DND-41 (cell line): Measurements from ENCODE around the gene GDI1.

ENCODE experiments used
- ATAC-seq: fragments of 200-7000 bp; cut with Tn5 transposase; 3 replicates; pipeline ENCODE4 v1.9.1; 2021; ENCODE audit warnings: low read depth; ENCODE audit not compliant: insufficient read depth
- DNase-seq: peaks from one replicate; pipeline ENCODE4 v3.0.0-alpha.2; 2020
- H2AFZ ChIP-seq: 2 replicates; pipeline ENCODE4 v1.6.0; 2012; ENCODE audit warnings: low read depth, low read length
- H3K27ac ChIP-seq: 2 replicates; pipeline ENCODE4 v1.5.1; 2012; ENCODE audit warnings: low read length, inconsistent platforms
- H3K27me3 ChIP-seq: fragments of 200-600 bp; sonication (generic); 2 replicates; pipeline ENCODE4 v1.6.0; 2012; ENCODE audit warnings: low read length, mild to moderate bottlenecking, inconsistent platforms; ENCODE audit not compliant: insufficient read depth, poor library complexity
- H3K36me3 ChIP-seq: 2 replicates; pipeline ENCODE4 v1.5.1; 2012; ENCODE audit warnings: low read length, inconsistent platforms; ENCODE audit not compliant: insufficient read depth
- H3K4me1 ChIP-seq: 2 replicates; pipeline ENCODE4 v1.5.1; 2012; ENCODE audit warnings: mild to moderate bottlenecking, low read length; ENCODE audit not compliant: insufficient read depth
- H3K4me2 ChIP-seq: 2 replicates; pipeline ENCODE4 v1.6.0; 2012; ENCODE audit warnings: mild to moderate bottlenecking, moderate library complexity, low read length, inconsistent platforms; ENCODE audit not compliant: insufficient read depth
- H3K4me3 ChIP-seq, 2 experiments: fragments of 200-600 bp in 1 of 2; shearing (Covaris generic) in 1 of 2; 2 replicates each; pipeline ENCODE4 v1.5.1; 2012 to 2016; ENCODE audit warnings: inconsistent platforms in 2 of 2, low read length in 2 of 2, mild to moderate bottlenecking in 2 of 2, low read depth in 1 of 2, moderate library complexity in 1 of 2
- H3K79me2 ChIP-seq: 2 replicates; pipeline ENCODE4 v1.6.0; 2012; ENCODE audit warnings: low read length, inconsistent platforms; ENCODE audit not compliant: insufficient read depth
- H3K9ac ChIP-seq: 2 replicates; pipeline ENCODE4 v1.6.0; 2012; ENCODE audit warnings: low read depth, mild to moderate bottlenecking, inconsistent platforms, low read length, moderate library complexity
- H3K9me3 ChIP-seq: 2 replicates; pipeline ENCODE4 v1.5.1; 2012; ENCODE audit warnings: low read length, moderate library complexity, mild to moderate bottlenecking, inconsistent platforms; ENCODE audit not compliant: insufficient read depth, severe bottlenecking
- H4K20me1 ChIP-seq: 2 replicates; pipeline ENCODE4 v1.6.0; 2012; ENCODE audit warnings: low read length; ENCODE audit not compliant: insufficient read depth
- EZH2 ChIP-seq: IDR thresholded peaks from 3 replicates; pipeline ENCODE4 v1.6.1; 2012; ENCODE audit warnings: borderline replicate concordance, low read depth, mild to moderate bottlenecking, moderate library complexity, low read length, inconsistent platforms; ENCODE audit not compliant: severe bottlenecking
- TF ChIP-seq, protein P1 (sequence below): IDR thresholded peaks from 2 replicates; pipeline ENCODE4 v1.5.1; 2012; ENCODE audit warnings: borderline replicate concordance, low read length, moderate library complexity, mild to moderate bottlenecking; ENCODE audit not compliant: poor library complexity, severe bottlenecking; ENCODE audit errors: extremely low read depth

GDI1 gene

DNA sequence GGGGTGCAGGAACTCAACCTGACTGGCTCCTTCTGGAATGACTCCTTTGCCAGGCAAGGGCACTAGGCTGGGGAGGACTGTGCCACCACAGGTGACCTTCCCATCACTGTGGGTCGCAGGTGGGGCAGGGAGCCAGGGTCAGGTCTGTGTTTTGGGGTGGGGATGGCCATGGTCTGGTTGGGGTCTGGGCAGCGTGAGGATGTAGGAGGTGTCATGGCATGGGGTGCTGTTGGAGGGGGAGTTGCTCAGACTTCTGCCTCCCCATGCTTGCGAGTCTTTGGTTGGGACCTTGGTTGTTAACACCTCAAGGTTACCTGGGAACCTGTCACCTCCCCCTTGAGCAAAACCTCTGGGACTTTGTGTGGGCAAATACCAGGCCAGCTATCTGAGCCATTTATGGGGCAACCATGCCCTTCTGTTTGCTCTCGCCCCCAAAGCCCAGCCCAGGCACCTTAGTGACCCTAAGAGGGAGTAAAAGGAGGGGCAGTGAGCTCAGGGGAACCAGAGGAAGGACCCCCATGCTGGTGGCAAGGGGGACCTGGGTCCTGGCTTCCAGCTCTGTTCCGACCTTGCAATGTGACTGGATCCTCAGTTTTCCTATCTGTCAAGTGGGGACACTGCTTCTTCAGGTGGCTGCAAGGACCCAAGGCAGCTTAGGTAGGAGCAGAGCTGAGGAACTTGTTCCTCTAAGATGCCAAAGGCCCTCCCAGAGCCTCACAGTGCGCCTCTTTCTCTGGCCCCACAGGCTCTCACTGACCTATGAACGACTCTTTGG is 2.4 kb upstream of the GDI1 start:
- Histone ChIP-seq H3K27me3 (no peaks in the 10 kb centered on the region), H3K9ac (no peak overlapping the region), H4K20me1 (peaks cover 18% of the 10 kb centered on the region), H2AFZ (no peak overlapping the region), H3K36me3 (peaks cover 59% of the 10 kb centered on the region), H3K27ac (no peak overlapping the region), H3K79me2 (peaks cover 32% of the 10 kb centered on the region), H3K9me3 (no peaks in the 10 kb centered on the region), H3K4me1 (peaks cover 41% of the 10 kb centered on the region), H3K4me2 (no peak overlapping the region), H3K4me3 (no peak overlapping the region)
- DNase-seq = no peak
- TF ChIP-seq, protein P1, sequence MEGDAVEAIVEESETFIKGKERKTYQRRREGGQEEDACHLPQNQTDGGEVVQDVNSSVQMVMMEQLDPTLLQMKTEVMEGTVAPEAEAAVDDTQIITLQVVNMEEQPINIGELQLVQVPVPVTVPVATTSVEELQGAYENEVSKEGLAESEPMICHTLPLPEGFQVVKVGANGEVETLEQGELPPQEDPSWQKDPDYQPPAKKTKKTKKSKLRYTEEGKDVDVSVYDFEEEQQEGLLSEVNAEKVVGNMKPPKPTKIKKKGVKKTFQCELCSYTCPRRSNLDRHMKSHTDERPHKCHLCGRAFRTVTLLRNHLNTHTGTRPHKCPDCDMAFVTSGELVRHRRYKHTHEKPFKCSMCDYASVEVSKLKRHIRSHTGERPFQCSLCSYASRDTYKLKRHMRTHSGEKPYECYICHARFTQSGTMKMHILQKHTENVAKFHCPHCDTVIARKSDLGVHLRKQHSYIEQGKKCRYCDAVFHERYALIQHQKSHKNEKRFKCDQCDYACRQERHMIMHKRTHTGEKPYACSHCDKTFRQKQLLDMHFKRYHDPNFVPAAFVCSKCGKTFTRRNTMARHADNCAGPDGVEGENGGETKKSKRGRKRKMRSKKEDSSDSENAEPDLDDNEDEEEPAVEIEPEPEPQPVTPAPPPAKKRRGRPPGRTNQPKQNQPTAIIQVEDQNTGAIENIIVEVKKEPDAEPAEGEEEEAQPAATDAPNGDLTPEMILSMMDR = no peak
- TF ChIP-seq EZH2 = no peak
- no peak for ATAC-seq

DNA sequence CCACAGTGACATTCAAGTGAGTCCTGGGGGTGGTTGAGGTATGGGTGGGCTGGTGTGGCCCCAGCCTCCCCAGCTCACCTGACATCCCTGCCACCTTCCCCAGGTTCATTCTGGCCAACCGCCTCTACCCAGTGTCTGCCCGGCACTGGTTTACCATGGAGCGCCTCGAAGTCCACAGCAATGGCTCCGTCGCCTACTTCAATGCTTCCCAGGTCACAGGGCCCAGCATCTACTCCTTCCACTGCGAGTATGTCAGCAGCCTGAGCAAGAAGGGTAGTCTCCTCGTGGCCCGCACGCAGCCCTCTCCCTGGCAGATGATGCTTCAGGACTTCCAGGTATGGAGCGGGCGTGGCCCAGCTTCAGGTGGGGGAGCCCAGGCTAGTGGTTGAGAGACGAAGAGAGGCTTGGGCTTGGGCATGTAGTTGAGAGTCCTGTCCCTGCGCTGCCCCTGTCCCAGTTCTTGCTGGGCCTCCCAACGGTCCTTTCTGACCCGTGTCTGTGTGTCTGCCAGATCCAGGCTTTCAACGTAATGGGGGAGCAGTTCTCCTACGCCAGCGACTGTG is 1.7 kb upstream of the GDI1 start:
- Histone ChIP-seq H3K4me1 (peaks cover 35% of the 10 kb centered on the region), H3K4me3 (no peak overlapping the region), H3K9me3 (no peaks in the 10 kb centered on the region), H3K4me2 (no peak overlapping the region), H3K9ac (no peak overlapping the region), H4K20me1 (peaks cover 19% of the 10 kb centered on the region), H3K27me3 (no peaks in the 10 kb centered on the region), H3K27ac (no peak overlapping the region), H2AFZ (no peak overlapping the region), H3K36me3 (peaks cover 65% of the 10 kb centered on the region), H3K79me2 (peaks cover 34% of the 10 kb centered on the region)
- TF ChIP-seq EZH2 = no peak
- TF ChIP-seq, protein P1 = no peak
- ATAC-seq (no peak), DNase-seq (no peak)

DNA sequence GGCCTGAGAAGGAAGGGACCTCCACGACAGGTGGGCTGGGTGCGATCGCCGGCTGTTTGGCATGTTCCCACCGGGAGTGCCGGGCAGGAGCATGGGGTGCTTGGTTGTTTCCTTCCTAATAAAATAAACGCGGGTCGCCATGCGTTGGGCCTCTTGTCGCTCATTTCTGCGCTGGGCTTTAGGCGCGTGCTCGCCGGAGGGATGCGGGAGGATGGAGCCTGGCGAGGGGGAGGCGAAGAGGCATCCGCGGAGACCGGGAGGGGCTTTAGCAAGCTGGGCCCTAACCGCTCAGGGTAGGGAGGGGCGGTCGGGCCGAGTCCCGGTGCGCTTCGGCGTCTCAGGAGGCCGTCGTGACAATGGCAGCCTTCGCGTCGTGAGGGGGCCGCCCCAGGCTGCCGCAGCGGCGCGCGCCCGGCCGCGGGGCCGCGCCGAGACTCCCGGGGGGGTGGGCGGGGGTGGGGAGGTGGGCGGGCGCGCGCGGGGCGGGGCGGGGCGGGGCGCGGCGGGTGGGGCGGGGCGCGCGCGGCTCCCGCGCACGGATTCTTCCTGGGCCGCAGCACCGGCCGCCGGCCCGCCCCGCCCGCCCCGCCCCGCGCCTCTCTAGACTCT is 476 bp upstream of the GDI1 start:
- Histone ChIP-seq H3K27me3 (no peaks in the 10 kb centered on the region), H3K4me2 (peak overlapping the region; percentile 91), H2AFZ (peak overlapping the region; percentile 68), H3K9ac (peak overlapping the region; percentile 67), H3K4me1 (peaks cover 27% of the 10 kb centered on the region), H3K27ac (peak overlapping the region; percentile 74), H4K20me1 (peaks cover 28% of the 10 kb centered on the region), H3K79me2 (peaks cover 31% of the 10 kb centered on the region), H3K9me3 (no peaks in the 10 kb centered on the region), H3K36me3 (peaks cover 75% of the 10 kb centered on the region), H3K4me3 (peak overlapping the region in 1 of 2 experiments; percentile 73; a peak in 3 of 4 replicates)
- no peak for TF ChIP-seq EZH2
- TF ChIP-seq, protein P1 = no peak
- ATAC-seq (peak; percentile 72), DNase-seq (peak; percentile 60)
